SK-N-SH (cell line): Measurements from ENCODE around the gene AHRR. TPM values are rescaled to one million over a fixed set of nuclear protein-coding genes. Genes with fewer than 3 reads are reported as not detected.

Source experiments
- CTCF ChIA-PET: fragments of 300-600, 350-600 bp; formaldehyde crosslinking; extraction: SDS; loops from one replicate; lab custom pipeline; 2021; lab: Yijun Ruan, JAX
- POLR2A ChIA-PET: fragments of 350-600 bp; sonication (Branson Sonifier 250); formaldehyde crosslinking; extraction: SDS; loops from one replicate; lab custom pipeline; 2020; ENCODE audit warnings: antibody characterized with exemption, inconsistent platforms; lab: Yijun Ruan, JAX
- DNase-seq: peaks from one replicate; pipeline ENCODE4 v3.0.0; 2012
- H2AFZ ChIP-seq: fragments of 200-600 bp; sonication (generic); 2 replicates; pipeline ENCODE4 v1.8.1; 2016; ENCODE audit warnings: antibody characterized with exemption, mild to moderate bottlenecking, low read depth
- H3F3A ChIP-seq: fragments of 200-600 bp; sonication (generic); replicated peaks from 2 replicates; pipeline ENCODE3; 2016; ENCODE audit warnings: antibody characterized with exemption, mild to moderate bottlenecking; ENCODE audit not compliant: insufficient read depth
- H3K27ac ChIP-seq, 2 experiments: fragments of 200-500 bp in 1 of 2; fragments of 200-600 bp in 1 of 2; sonication (Bioruptor generic) in 1 of 2; sonication (generic), shearing (Covaris generic) in 1 of 2; 2 replicates each; pipeline versions ENCODE4 v1.5.1 to v1.6.1; 2014 to 2016; ENCODE audit warnings: low read depth in 2 of 2, inconsistent platforms in 1 of 2, low read length in 1 of 2, mild to moderate bottlenecking in 1 of 2, mixed read lengths in 1 of 2
- H3K27me3 ChIP-seq: fragments of 200-600 bp; sonication (generic), shearing (Covaris generic); 2 replicates; pipeline ENCODE4 v1.6.1; 2016; ENCODE audit warnings: mixed run types; ENCODE audit not compliant: insufficient read depth
- H3K36me3 ChIP-seq, 2 experiments: fragments of 200-500 bp in 1 of 2; fragments of 200-600 bp in 1 of 2; sonication (Bioruptor generic) in 1 of 2; sonication (generic) in 1 of 2; replicated peaks in 1 of 2; 2 replicates each; pipeline versions ENCODE3 to v1.5.1; 2014 to 2016; ENCODE audit warnings: low read length in 1 of 2, mild to moderate bottlenecking in 1 of 2; ENCODE audit not compliant: insufficient read depth in 2 of 2, control insufficient read depth in 1 of 2
- H3K4me1 ChIP-seq, 2 experiments: fragments of 200-500 bp in 1 of 2; fragments of 200-600 bp in 1 of 2; sonication (Bioruptor generic) in 1 of 2; sonication (generic), shearing (Covaris generic) in 1 of 2; 2 replicates each; pipeline versions ENCODE4 v1.5.1 to v1.6.1; 2014 to 2016; ENCODE audit warnings: low read depth in 1 of 2, low read length in 1 of 2, mixed run types in 1 of 2; ENCODE audit not compliant: insufficient read depth in 2 of 2, control insufficient read depth in 1 of 2
- H3K4me2 ChIP-seq: fragments of 200-600 bp; sonication (generic), shearing (Covaris generic); 2 replicates; pipeline ENCODE4 v1.6.1; 2017; ENCODE audit warnings: mixed run types
- H3K4me3 ChIP-seq, 2 experiments: fragments of 200-500 bp in 1 of 2; fragments of 200-600 bp in 1 of 2; sonication (Bioruptor generic) in 1 of 2; sonication (generic), shearing (Covaris generic) in 1 of 2; 2 replicates each; pipeline versions ENCODE4 v1.5.1 to v1.8.1; 2014 to 2016; ENCODE audit warnings: low read depth in 2 of 2, inconsistent platforms in 1 of 2, low read length in 1 of 2, mild to moderate bottlenecking in 1 of 2, mixed read lengths in 1 of 2, moderate library complexity in 1 of 2
- H3K79me2 ChIP-seq: fragments of 200-600 bp; sonication (generic); 2 replicates; pipeline ENCODE4 v1.8.1; 2017; ENCODE audit warnings: mild to moderate bottlenecking; ENCODE audit not compliant: insufficient read depth
- H3K9ac ChIP-seq: fragments of 200-600 bp; sonication (generic); 2 replicates; pipeline ENCODE4 v1.6.1; 2017; ENCODE audit warnings: mixed run types
- H3K9me2 ChIP-seq: fragments of 200-600 bp; sonication (generic); 2 replicates; pipeline ENCODE4 v1.6.1; 2017; ENCODE audit warnings: mixed run types
- H3K9me3 ChIP-seq: fragments of 200-600 bp; sonication (generic); 2 replicates; pipeline ENCODE4 v1.6.1; 2017; ENCODE audit warnings: mixed run types, mild to moderate bottlenecking, moderate library complexity
- H4K20me1 ChIP-seq: fragments of 200-600 bp; sonication (generic); 2 replicates; pipeline ENCODE4 v1.6.1; 2017; ENCODE audit warnings: mild to moderate bottlenecking, mixed run types; ENCODE audit not compliant: insufficient read depth
- CTCF ChIP-seq: fragments of 200-600 bp; sonication (generic); IDR thresholded peaks from 2 replicates; pipeline ENCODE4 v1.6.1; 2017; ENCODE audit warnings: antibody characterized with exemption, mild to moderate bottlenecking, moderate library complexity
- ELF1 ChIP-seq: IDR thresholded peaks from 2 replicates; pipeline ENCODE4 v1.4.0; 2012
- EZH2phosphoT487 ChIP-seq: fragments of 200-600 bp; sonication (generic); IDR thresholded peaks from 2 replicates; pipeline ENCODE4 v1.6.1; 2017; ENCODE audit warnings: low read depth, mixed run types, mild to moderate bottlenecking, antibody characterized with exemption, moderate library complexity, borderline replicate concordance
- FOXJ3 ChIP-seq: sonication (generic); formaldehyde crosslinking; IDR thresholded peaks from 2 replicates; pipeline ENCODE4 v1.5.1; 2020; ENCODE audit warnings: mild to moderate bottlenecking, missing genetic modification reagents
- GABPA ChIP-seq: IDR thresholded peaks from 2 replicates; pipeline ENCODE4 v1.4.0; 2012; ENCODE audit warnings: low read depth, mild to moderate bottlenecking
- IRF3 ChIP-seq: fragments of 150-350 bp; IDR thresholded peaks from 2 replicates; pipeline ENCODE4 v1.6.1; 2016; ENCODE audit warnings: mild to moderate bottlenecking, low read depth, low read length
- JUND ChIP-seq: IDR thresholded peaks from 2 replicates; pipeline ENCODE4 v1.4.0; 2012
- MAX ChIP-seq: IDR thresholded peaks from 2 replicates; pipeline ENCODE4 v1.4.0; 2012; ENCODE audit warnings: low read depth
- NFIC ChIP-seq: IDR thresholded peaks from 2 replicates; pipeline ENCODE4 v1.4.0; 2012; ENCODE audit warnings: borderline replicate concordance
- NRF1 ChIP-seq: IDR thresholded peaks from 2 replicates; pipeline ENCODE4 v1.6.1; 2012; ENCODE audit warnings: low read depth, mild to moderate bottlenecking, low read length
- PBX3 ChIP-seq: IDR thresholded peaks from 2 replicates; pipeline ENCODE4; 2012
- RAD21 ChIP-seq: IDR thresholded peaks from 2 replicates; pipeline ENCODE4 v1.6.1; 2012; ENCODE audit warnings: mild to moderate bottlenecking, low read length
- REST ChIP-seq: IDR thresholded peaks from 2 replicates; pipeline ENCODE4 v1.6.1; 2012; ENCODE audit warnings: mild to moderate bottlenecking, low read depth, low read length, moderate library complexity
- TAF1 ChIP-seq: IDR thresholded peaks from 2 replicates; pipeline ENCODE4 v1.6.1; 2012; ENCODE audit warnings: low read depth, mild to moderate bottlenecking, low read length, moderate library complexity, borderline replicate concordance
- TEAD4 ChIP-seq: IDR thresholded peaks from 2 replicates; pipeline ENCODE4 v1.4.0; 2012; ENCODE audit warnings: mild to moderate bottlenecking, borderline replicate concordance; ENCODE audit not compliant: insufficient read depth
- ZBTB33 ChIP-seq: IDR thresholded peaks from 2 replicates; pipeline ENCODE4 v1.4.0; 2012; ENCODE audit warnings: low read depth, borderline replicate concordance
- WGBS: methylation state at CpG from one replicate; pipeline ENCODE4 v1.1.6; 2017; ENCODE audit warnings: low lambda C conversion rate; 5-methylcytosine and 5-hydroxymethylcytosine counted together
- polyA plus RNA-seq, 3 experiments: library from polyadenylated mRNA; depleted of rRNA; stranded (reverse); fragments of >200 nt; gene quantifications; 2 replicates each; pipeline ENCODE4 v1.2.3, GENCODE V29; 2012

The AHRR gene
- polyA plus RNA-seq, 1 of the 3 experiments (the other 2 are of a cell fraction) = 0.71 TPM

GRCh38 chr5:421901-422300 lies 100.4 kb downstream of the AHRR start:
- 88% methylated on average over 13 of the region's 13 CpGs for WGBS
- Histone ChIP-seq H2AFZ (no peak overlapping the region), H3K36me3 (no peaks in the 10 kb centered on the region), H3K4me1 (no peaks in the 10 kb centered on the region; a peak in 1 of 4 replicates)
- TF ChIP-seq TAF1 = no peak
- TF ChIP-seq PBX3 = no peak
- no peak for TF ChIP-seq REST
- no peak for TF ChIP-seq CTCF
- TF ChIP-seq FOXJ3 (CRISPR knock-in tag) = no peak
- TF ChIP-seq MAX = no peak
- no peak for TF ChIP-seq ELF1
- no peak for TF ChIP-seq JUND
- TF ChIP-seq NRF1 = no peak
- no peak for TF ChIP-seq RAD21
- TF ChIP-seq ZBTB33 = no peak
- TF ChIP-seq TEAD4 = no peak
- TF ChIP-seq EZH2phosphoT487 = no peak
- no peak for TF ChIP-seq NFIC
- no peak for TF ChIP-seq IRF3
- no peak for TF ChIP-seq GABPA
- TF ChIP-seq, all 33 proteins: peak for 0
- no peak overlapping the region for H3K27ac ChIP-seq
- no peaks in the 10 kb centered on the region for H3K79me2 ChIP-seq
- no peaks in the 10 kb centered on the region for H3F3A ChIP-seq
- H3K9me2 ChIP-seq = no peaks in the 10 kb centered on the region
- CTCF ChIA-PET = interaction anchor here (1.0 kb wide), 1 partner anchor 9 kb away, joined by 3 read pairs; no protein-coding TSS in a partner anchor
- no peak overlapping the region for H3K4me3 ChIP-seq
- no peaks in the 10 kb centered on the region for H4K20me1 ChIP-seq
- H3K9me3 ChIP-seq = no peaks in the 10 kb centered on the region
- POLR2A ChIA-PET = no interaction called here
- DNase-seq = no peak
- H3K27me3 ChIP-seq = no peaks in the 10 kb centered on the region
- H3K4me2 ChIP-seq = no peak overlapping the region
- H3K9ac ChIP-seq = no peak overlapping the region
